A204.1 (cell line): ENCODE results near the gene SLC25A22.

Experiments
- FAIRE-seq: peaks from 2 replicates; lab custom pipeline; 2012; peaks lifted over from hg19 to GRCh38; lab: Jason Lieb, UNC

Gene SLC25A22

GRCh38 chr11:746289-747157 is 51.6 kb downstream of the SLC25A22 start:
- FAIRE-seq: no peak

GRCh38 chr11:745428-745827 is 52.7 kb downstream of the SLC25A22 start:
- no peak for FAIRE-seq

GRCh38 chr11:742571-743201 is 55.4 kb downstream of the SLC25A22 start:
- no peak for FAIRE-seq

GRCh38 chr11:742156-742546 is 55.9 kb downstream of the SLC25A22 start:
- no peak for FAIRE-seq
